Measurements from ENCODE around the gene FKBP1B. TPM values are rescaled to one million over a fixed set of nuclear protein-coding genes. Genes with fewer than 3 reads are reported as not detected.

The FKBP1B gene
- total RNA-seq = 16.8 and 26.1 TPM in 2 replicates

DNA sequence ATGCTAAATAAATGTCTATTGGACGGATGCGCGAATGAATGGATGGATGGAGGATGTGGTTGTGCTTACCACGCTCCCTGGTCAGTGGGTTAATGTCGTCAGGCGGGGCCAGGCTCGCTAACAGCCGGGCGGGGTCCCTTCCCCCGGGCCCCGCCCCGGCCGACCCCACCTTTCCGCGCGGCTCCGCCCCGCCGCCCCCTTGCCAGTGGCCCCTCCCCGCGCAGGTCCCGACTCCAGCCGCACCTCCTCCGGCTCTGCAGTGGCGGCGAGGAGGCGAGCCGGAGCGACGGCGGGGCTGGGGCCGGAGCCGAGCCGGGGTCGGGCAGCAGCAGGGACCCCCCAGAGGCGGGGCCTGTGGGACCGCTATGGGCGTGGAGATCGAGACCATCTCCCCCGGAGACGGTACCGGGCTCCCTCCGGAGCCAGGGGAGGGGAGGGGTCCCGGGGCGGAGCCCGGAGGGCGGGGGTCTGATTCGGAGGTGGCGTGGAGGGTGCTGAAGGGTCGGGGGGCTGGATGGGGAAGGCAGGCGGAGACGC lies at the start of gene FKBP1B:
FKBP1B (plus strand) TSS at position 257 of the 537 bp plus-strand sequence; CDS start at position 366, 109 bp downstream.

GRCh38 chr2:24009680-24010476 lies 39.7 kb upstream of the FKBP1B start, which contains the start of gene MFSD2B:
Gene MFSD2B, plus strand, starts transcription at chr2:24010085. Its CDS starts 12 bp downstream, at chr2:24010097.

GRCh38 chr2:24046930-24047702 lies 2.4 kb upstream of the FKBP1B start, which contains the start of gene WDCP:
Gene WDCP, minus strand, starts transcription at chr2:24047391. Its CDS starts 7,897 bp downstream, at chr2:24039494.

DNA sequence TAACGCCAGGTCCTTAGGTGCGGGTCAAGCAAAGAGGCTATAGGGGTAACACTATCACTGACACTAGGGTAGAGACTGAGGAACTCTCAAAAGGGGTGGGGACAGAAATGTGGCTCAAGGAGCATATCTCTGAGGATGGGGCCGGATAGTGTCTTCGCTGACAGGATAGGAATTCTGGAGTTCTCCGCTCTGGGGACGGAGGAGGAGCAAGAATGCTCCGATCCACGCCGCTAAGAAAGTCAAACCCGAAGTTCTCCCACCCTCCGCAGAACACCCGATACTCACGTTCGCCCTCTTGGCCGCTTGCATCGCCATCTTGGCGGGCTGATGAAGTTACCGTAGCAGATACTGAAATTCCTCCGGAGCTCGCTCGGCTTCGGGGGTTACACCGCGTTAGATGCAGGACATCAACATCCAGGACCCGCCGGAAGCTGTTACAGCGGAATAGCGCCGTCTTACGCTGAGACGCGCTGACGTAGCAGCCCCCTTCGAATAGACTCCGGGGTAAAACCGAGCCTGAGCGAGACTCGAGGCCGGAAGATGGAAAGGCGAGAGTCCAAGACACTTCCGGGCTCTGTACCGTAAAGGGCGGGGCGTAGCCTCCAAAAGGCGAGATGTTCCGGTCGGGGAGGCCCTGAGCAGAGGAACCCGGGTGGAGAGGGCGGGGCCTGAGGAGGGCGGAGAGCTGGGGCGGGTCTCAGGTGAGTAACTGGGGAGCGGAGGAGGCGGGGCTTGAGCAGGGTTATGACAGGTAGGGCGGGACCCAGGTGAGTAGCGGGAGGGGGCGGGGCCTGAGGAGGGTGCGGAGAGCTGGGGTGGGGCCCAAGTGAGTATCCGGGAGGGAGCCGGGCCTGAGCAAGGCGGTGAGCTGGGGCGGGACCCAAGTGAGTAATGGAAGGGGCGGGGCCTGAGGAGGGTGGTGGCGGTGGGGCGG lies 26.6 kb downstream of the FKBP1B start, which contains the start of gene SF3B6:
SF3B6 (minus strand) TSS at position 412 of the 934 bp plus-strand sequence; CDS start at position 315, 97 bp downstream.

DNA sequence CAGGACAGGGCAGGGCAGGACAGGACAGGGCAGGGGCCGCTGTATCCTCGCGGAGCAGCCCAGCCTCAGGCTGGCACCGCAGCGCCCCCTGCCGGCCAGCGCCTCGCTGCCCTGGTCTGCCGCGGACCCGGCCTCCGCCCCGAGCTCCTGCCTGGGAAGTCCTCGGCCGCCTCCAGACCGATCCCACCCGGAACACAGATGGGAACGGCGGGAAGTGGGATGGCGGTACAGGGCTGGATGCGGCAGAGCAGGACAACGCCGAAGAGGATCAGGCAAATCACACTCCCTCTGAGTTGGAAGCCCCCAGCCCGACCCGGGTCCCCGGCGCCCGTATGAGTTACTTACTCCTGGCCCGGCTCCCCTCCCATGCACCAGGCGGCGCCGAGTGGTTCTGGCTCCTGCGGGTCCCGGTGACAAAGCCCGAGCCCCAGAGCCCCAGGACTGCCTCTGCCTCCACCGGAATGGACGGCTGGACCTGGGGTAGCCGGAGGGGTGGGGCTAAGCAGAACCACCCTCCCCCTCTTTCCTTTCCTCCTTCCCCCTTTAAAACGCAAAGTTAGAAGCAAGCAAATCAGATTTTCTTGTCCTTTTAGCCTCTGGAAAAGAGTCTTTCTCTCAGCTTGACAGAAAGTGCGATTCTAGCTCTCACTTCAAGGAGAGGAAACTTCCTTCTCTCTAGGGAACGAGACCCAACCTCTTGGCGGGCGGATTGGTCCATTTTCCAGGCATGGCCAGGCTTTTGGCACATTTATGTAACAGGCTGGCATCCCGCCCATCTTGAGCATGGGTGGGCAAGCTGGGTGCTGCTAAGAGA lies 35.1 kb downstream of the FKBP1B start, which contains the start of gene TP53I3:
TP53I3 (minus strand) TSS at position 449 of the 814 bp plus-strand sequence. CDS start 508 bp downstream, outside the sequence.

Other genes starting within 250 kb of the FKBP1B start
- gene ATAD2B, start 122.6 kb upstream of the FKBP1B start, total RNA-seq = 1.5 TPM in 2 replicates
- gene UBXN2A, start 109.3 kb upstream of the FKBP1B start, total RNA-seq = 7.7 and 8.2 TPM in 2 replicates
- gene MFSD2B, start 39.7 kb upstream of the FKBP1B start, total RNA-seq = 0.59 and 1.0 TPM in 2 replicates
- gene WDCP, start 2.4 kb upstream of the FKBP1B start, total RNA-seq = 7.9 and 8.2 TPM in 2 replicates
- 173 and 176 TPM in 2 replicates for gene SF3B6, start 26.6 kb downstream of the FKBP1B start, total RNA-seq
- 46.4 and 52.5 TPM in 2 replicates for gene TP53I3, start 35.1 kb downstream of the FKBP1B start, total RNA-seq
- 0.15 and 0.17 TPM in 2 replicates for gene PFN4, start 73.6 kb downstream of the FKBP1B start, total RNA-seq
- 1.9 and 4.2 TPM in 2 replicates for gene FAM228B, start 73.7 kb downstream of the FKBP1B start, total RNA-seq
- gene FAM228A, start 125.3 kb downstream of the FKBP1B start, total RNA-seq = 0.34 and 1.5 TPM in 2 replicates